ENCODE results near the gene TBX5.

GRCh38 chr12:114397978-114398881 is 7.7 kb downstream of the TBX5 start:
- TF ChIP-seq POLR2A (IDR thresholded peaks at IDR 0.05) = no peak
- no peak for TF ChIP-seq CTCF (IDR thresholded peaks at IDR 0.05)
- TF ChIP-seq POLR2AphosphoS5 (IDR thresholded peaks at IDR 0.05; ENCODE audit: insufficient read depth in 1 of 2, low read depth in 1 of 2) = no peak

Data from vagina (tissue), 2 donors.